GM10847 (cell line): ENCODE measurements around the gene DNAH11.

Source experiments
- POLR2A ChIP-seq: IDR thresholded peaks from 2 replicates; pipeline ENCODE4 v1.6.1; 2011; ENCODE audit not compliant: insufficient read length; ENCODE audit errors: extremely low read depth

DNAH11 gene

GRCh38 chr7:21547501-21547900, 4.7 kb downstream of the DNAH11 start:
- no peak for TF ChIP-seq POLR2A

GRCh38 chr7:21548491-21548890, 5.7 kb downstream of the DNAH11 start:
- no peak for TF ChIP-seq POLR2A

GRCh38 chr7:21550076-21550475, 7.2 kb downstream of the DNAH11 start:
- TF ChIP-seq POLR2A: no peak

- TF ChIP-seq POLR2A: no peak
Observed at GRCh38 chr7:21550821-21551531, 8.1 kb downstream of the DNAH11 start.

DNA sequence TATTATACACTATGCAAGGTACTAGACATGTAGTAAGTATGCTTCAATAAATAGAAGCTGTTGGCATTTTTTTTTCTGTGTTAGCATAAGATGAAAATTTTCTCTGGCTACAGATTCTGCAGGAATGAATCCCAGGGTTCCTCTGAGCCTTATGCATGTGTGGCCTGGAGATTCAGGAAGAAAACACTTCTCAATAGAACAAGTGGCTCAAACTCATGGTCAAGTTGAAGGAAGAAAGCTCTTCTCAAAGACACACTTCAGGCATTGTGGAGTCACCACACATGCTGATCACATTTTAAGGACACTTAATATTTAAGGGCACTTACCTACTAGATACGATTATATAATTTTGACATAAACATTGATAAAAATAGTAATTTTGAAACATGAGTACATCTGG, 19.5 kb downstream of the DNAH11 start:
- no peak for TF ChIP-seq POLR2A

DNA sequence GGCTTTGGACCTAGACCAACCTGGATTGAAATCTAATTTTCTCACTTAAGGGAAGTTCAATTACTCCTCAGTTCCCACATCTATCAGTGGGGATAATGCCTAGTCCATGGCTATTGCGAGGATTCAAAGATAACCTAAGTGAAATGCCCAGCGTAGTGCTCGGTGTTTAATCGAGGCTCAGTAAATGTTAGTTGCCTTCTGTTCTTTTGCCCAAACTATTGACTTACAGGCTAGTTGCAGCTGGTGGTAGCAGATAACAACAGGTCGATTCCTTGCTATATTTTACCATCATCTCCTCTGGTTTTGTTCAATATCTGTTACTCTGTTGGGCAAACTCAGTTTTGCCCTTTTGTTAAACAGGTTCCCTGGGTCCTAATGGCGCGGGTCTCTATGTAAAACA, 22.8 kb downstream of the DNAH11 start:
- TF ChIP-seq POLR2A: no peak

DNA sequence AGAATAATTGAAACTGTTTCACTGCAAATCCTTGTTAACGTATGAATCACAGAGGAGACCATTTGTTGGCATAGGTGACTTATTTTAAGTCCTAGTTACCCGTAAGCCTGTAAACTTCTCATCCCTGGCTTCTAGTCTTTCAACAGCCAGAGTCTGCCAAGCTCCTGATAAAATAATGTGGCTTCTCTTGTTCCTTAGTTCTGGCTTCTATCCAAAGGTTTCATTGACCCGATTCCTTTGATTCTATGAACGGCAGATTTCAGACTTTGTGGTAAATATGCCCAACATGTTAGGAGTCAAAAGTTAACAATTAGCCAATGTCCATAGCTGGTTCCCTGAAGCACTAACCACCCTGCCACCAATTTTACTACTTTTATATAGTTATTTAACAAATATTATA, 23.3 kb downstream of the DNAH11 start:
- TF ChIP-seq POLR2A: no peak

DNA sequence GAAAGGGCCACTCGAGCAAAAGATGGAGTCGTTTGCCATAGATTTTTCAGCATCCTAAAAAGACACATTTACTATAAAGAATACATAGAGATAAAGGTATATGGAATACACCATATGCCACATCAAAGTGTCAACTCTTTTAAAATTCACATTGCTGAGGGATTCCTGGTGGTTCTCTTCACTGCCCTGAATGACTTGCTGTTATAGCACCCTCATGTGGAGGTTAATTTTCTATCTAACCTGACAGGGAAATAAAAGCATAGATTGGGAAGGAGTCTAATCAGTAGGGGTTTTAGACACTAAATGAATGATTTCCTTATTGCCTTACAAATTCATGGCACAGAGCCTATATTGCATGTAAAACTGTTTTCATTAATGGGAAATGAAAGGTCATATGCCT, 25.9 kb downstream of the DNAH11 start:
- no peak for TF ChIP-seq POLR2A

GRCh38 chr7:21572331-21573313, 29.8 kb downstream of the DNAH11 start:
- no peak for TF ChIP-seq POLR2A

DNA sequence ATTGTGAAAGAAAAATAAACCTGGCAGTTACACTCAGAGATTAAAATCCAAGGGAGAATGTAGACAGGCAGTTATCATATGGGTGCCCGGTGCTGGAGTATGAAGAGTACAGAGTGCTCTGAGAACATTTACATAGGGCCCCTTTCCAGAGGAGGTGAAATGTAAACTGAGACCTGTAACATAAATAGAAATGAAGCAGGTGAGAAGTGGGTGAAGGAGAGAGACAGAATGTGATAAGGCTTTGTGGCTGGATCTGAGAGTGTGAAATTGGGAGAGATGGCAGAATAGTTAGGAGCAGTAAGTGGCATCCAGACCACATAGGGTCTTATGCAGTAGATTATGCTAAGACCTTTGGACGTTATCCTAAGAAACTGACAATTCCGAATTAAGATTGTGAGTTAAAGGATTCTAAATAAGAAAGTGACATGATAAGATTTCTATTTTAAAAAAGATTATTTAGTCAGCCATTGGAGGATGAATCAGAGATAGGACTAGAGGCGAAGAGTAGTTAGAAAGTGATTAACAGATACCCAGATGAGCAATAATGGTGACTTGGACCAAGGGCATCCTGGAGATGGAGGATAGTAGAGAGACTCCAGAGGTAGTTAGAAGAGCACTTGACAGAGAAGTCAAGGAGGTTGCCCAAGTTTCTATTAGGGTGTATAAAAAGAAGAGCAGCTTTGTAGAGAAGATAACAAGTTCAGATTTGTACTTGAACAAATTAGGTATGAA, 36.7 kb downstream of the DNAH11 start:
- no peak for TF ChIP-seq POLR2A

- TF ChIP-seq POLR2A: no peak
Observed at GRCh38 chr7:21580073-21580521, 37.3 kb downstream of the DNAH11 start.

DNA sequence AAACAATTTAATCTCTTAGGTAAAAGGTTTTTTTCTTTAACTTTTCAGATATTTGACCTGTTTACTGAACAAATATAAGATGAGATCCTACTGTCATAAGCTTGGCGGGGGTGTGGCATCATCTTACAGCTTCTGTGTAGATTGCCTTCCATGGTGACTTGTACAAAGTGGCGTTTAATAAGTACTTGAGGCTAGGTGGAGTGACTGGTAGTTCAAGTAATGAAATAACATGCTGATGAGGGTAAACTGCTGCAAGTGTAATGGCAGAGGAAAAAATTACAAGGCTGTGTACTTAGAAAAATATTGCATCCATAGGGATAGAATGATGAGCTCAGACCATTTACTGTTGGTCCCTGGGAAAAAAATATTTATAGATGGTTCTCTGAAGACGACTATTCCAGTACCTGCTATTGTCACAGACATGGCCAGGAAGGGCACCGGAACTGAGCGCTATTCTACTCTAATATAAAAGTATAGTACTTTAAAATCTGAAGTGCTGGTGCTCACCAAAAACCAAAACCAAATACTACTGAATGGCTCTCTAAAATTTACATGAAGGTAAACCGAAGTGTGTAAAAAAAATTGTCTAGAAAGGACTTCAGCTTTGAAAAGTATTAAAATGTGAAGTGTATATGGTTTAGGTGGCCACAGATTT, 42.4 kb downstream of the DNAH11 start:
- TF ChIP-seq POLR2A: no peak

- no peak for TF ChIP-seq POLR2A
Observed at GRCh38 chr7:21587139-21587784, 44.4 kb downstream of the DNAH11 start.

DNA sequence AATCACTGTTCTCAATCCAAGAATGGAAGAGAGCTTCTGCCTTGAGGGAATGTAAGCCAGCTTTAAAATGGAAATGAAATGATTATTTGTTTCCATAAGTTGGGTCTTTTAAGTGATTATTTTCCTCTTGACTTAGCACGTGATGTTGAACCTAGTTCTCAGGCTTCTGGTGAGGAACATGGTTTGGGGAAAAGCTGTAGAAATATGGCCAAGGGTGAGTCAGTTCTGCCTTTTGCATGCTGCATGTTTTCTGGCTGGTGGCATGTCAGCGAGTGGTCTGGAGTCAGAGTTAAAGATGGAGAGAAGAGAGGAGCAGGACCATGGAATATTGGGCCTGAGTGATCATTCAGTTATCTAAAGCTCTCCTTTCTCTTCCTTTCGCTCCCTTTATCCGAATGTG, 54.0 kb downstream of the DNAH11 start:
- no peak for TF ChIP-seq POLR2A
